GF-D8 (cell line): ENCODE measurements around the gene SNRNP25.
"Not testable (repeated sequence)": the region's sequence is repeated elsewhere in the genome, so short reads cannot be mapped to it uniquely, and the experiment has no call there.

ENCODE experiments used
- DNase-seq: peaks from one replicate; lab custom pipeline; 2025; lab: John Stamatoyannopoulos, UW

Gene SNRNP25

DNA sequence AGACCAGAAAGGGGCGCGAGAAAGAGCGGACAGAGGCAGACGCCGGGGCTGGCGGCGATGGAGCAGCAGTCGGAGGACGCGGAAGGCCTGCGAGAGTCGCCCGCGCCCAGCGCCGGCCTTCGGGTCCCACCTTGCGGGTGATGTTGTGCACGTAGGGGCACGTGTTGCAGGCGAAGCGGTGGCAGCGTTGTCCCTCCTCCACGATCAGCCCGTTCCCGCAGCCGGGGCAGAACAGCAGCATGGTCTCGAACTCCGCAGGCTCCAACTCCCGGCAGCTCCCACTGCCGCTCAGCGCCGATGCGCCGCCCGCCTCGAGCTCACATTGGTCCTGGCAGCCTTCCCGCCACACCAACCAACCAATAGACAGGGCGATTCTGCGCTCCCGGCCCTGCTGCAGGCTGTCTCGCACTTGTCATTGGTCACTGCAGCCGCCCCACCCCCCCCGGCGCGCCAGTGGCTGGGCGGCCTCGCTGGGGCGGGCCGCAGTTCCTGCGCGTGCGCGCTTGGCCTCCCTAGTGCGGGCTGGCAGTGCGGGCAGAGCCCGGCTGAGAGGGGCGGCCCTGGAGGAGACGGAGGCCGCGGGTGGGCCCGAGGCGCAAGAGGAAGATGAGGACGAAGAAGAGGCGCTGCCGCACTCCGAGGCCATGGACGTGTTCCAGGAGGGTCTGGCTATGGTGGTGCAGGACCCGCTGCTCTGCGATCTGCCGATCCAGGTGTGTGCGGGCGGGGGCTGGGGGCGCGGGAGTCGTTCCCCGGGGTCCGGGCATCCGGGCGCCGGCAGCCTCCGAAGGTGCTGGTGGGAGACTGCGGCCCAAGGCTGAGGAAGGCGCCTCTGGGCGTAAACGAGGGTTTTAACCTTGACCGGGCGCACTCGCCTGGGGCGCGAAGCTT lies at the start of gene SNRNP25, which contains the start of gene POLR3K:
Gene SNRNP25 (plus strand): TSS at position 483 of the 891 bp plus-strand sequence. CDS start 189 bp downstream, at position 672.
Gene POLR3K (minus strand): TSS at position 263 of the 891 bp plus-strand sequence. CDS start 22 bp downstream, at position 241.
- DNase-seq: peak; percentile 94

DNA sequence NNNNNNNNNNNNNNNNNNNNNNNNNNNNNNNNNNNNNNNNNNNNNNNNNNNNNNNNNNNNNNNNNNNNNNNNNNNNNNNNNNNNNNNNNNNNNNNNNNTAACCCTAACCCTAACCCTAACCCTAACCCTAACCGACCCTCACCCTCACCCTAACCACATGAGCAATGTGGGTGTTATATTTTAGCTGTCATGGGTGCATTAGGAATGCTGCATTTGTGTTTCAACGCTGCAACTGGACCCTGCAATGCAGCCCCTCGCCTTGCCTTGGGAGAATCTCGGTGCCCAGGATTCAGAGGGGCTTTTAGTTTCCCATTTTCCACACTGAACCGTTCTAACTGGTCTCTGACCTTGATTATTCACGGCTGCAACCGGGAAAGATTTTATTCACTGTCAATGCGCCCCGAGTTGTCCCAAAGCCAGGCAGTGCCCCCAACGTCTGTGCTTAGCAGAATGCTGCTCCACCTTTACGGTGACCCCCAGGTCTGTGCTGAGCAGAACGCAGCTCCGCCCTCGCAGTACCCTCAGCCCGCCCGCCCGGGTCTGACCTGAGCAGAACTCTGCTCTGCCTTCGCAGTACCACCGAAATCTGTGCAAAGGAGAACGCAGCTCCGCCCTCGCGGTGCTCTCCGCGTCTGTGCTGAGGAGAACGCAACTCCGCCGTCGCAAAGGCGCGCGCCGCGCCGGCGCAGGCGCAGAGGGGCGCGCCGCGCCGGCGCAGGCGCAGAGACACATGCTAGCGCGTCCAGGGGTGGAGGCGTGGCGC lies 43.5 kb upstream of the SNRNP25 start:
- no peak for DNase-seq

DNA sequence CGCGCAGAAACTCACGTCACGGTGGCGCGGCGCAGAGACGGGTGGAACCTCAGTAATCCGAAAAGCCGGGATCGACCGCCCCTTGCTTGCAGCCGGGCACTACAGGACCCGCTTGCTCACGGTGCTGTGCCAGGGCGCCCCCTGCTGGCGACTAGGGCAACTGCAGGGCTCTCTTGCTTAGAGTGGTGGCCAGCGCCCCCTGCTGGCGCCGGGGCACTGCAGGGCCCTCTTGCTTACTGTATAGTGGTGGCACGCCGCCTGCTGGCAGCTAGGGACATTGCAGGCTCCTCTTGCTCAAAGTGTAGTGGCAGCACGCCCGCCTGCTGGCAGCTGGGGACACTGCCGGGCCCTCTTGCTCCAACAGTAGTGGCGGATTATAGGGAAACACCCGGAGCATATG lies 42.9 kb upstream of the SNRNP25 start:
- DNase-seq: peak; percentile 23

DNA sequence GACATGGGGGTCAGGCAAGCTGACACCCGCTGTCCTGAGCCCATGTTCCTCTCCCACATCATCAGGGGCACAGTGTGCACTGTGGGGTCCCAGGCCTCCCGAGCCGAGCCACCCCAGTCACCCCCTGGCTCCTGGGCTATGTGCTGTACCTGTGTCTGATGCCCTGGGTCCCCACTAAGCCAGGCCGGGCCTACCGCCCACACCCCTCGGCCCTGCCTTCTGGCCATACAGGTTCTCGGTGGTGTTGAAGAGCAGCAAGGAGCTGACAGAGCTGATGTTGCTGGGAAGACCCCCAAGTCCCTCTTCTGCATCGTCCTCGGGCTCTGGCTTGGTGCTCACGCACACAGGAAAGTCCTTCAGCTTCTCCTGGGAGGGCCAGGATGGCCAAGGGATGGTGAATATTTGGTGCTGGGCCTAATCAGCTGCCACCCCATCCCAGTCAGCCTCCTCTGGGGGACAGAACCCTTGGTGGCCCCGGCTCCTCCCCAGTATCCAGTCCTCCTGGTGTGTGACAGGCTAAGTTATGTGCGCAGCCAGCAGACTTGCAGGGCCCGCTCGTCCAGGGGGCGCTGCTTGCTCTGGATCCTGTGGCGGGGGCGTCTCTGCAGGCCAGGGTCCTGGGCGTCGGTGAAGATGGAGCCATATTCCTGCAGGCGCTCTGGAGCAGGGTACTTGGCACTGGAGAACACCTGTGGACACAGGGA lies 36.4 kb upstream of the SNRNP25 start:
- not testable (repeated sequence) for DNase-seq

DNA sequence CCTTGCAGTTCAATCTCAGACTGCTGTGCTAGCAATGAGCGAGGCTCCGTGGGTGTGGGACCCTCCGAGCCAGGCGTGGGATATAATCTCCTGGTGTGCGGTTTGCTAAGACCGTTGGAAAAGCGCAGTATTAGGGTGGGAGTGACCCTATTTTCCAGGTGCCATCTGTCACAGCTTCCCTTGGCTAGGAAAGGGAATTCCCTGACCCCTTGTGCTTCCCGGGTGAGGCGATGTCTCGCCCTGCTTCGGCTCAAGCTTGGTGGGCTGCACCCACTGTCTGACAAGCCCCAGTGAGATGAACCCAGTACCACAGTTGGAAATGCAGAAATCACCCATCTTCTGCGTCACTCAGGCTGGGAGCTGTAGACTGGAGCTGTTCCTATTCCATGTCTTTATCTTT lies 32.7 kb upstream of the SNRNP25 start:
- not testable (repeated sequence) for DNase-seq

DNA sequence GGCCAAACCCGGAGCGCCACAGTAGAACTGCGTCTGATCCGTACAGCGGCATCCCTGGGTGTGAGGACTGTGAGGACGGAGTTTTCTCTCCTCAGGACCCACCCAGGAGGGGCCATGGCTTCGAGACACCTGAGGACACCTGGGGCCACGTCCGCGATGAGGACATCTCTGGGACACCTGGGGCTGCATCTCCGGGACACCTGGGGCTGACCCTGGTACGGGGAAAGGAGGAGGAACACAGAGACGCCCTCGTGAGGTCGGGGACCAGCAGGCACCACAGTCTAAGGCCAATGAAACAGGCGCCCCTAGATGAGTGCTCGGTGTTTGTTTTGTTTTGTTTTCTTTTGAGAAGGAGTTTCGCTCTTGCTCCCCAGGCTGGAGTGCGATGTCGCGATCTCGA lies 29.5 kb upstream of the SNRNP25 start:
- DNase-seq: not testable (repeated sequence)

DNA sequence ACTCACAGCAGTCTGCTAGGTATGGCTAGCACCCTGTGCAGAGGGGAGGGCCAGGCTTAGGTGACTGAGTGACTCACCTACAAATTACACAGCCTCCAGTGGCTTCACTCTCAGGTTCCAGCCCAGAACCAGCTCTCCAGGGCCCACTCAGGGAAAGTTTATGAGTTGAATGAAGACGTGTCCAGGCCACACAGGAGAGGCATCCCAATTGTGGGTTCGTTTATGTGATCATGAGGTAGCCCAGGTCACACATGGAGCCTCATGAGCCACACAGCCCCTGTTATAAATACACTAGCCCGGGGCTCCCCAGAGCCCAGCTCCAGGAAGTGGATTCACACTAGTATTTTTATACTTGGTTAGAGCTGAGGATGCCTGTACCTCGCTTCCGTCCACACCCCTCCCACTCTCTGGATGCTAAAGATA lies 27.7 kb upstream of the SNRNP25 start:
- DNase-seq: not testable (repeated sequence)

DNA sequence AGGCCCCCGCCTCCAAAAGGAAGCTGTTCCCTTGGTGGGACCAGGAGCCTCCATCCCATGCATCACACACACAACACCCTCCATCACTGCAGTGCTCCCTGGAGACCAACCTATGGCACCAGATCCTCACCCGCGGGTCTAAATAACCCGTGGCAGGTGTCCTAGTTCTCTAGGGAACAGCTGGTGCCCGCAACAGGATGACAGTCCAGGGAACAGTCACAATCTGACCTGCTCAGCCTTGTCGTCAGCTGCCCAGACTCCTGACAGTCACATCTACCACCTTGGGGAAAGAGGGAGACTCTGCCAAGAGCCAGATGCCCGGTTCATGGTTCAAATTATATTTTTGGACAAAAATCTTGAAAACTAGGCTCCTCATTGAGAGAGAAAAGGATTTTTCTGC lies 23.0 kb upstream of the SNRNP25 start:
- not testable (repeated sequence) for DNase-seq

DNA sequence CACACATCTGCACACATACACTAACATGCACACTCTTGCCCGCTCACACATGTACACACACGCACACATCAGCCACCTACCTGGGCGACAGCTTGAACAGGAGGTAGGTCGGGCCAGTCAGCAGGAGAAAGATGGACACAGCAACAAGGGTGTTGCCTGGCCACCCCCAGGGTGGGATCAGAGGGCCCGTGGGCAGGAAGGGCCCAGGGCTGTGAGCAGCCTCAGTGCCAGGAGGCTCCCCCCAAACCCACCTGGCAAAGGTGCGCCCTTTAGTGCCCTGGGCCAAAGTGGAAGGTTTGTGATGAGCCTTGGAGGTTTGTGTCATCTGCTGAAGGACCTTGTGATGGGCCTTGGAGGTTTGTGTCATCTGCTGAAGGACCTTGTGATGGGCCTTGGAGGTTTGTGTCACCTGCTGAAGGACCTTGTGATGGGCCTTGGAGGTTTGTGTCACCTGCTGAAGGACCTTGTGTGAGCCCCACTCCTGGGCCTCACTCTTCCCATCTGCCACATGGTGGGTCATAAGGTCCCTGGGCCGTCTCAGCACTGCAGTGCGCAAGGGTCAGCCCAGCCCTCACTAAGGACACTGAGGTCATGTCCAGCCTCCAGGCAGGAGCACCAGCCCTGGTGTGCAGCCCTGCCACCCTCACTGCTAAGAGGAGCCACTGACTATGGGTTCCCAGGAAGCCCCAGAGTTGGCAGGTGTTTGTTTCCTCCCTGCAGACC lies 20.3 kb upstream of the SNRNP25 start:
- not testable (repeated sequence) for DNase-seq

DNA sequence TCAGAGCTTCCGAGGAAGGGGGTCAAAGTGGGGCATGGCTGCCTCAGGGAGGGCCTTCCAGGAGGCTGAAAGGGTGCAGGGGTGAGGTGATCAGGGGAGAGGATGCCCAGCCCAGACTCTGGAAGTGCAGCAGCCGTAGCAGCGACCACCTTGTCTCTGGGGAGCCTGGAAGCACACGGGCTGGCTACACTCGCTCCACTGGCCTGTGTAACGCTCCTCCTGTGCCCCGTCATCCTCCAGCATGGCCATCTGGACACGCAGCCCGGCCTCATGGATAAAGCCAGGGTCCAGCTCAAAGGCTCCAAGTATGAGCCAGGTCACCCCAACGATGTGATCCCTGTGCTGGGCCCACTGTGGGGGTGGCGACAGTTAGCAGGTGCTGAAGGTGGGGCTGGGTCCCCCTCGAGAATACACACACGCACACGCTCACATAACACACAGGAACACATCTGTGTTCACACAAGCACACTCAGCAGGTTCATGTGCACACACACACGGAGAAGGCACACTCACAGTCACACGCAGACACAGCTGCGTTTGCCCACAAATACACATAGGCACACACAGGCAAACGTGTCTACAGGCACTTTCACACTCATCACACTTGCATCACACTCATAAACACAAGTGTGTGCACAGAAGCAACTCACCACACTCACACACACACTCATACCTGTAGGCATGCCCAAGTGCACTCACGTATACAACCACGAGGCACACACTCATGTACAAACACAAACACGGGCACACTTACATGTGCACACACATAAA lies 19.6 kb upstream of the SNRNP25 start:
- DNase-seq: no peak

DNA sequence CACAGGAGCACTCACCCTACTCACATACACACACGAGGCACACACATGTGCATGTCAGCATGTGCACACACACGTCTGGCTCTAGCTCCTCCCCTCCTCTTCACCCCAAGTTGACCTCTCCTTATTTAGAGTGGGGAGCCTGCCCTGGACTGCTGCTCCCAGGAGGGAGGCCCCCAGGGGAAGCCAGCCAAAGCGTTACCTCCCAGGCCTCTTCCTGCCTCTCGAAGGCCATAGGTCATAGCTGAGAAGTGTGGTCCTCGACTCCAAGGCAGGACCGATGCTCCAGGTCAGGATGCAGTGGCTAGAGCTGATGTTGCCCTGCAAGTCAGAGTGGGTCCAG lies 19.0 kb upstream of the SNRNP25 start:
- no peak for DNase-seq

DNA sequence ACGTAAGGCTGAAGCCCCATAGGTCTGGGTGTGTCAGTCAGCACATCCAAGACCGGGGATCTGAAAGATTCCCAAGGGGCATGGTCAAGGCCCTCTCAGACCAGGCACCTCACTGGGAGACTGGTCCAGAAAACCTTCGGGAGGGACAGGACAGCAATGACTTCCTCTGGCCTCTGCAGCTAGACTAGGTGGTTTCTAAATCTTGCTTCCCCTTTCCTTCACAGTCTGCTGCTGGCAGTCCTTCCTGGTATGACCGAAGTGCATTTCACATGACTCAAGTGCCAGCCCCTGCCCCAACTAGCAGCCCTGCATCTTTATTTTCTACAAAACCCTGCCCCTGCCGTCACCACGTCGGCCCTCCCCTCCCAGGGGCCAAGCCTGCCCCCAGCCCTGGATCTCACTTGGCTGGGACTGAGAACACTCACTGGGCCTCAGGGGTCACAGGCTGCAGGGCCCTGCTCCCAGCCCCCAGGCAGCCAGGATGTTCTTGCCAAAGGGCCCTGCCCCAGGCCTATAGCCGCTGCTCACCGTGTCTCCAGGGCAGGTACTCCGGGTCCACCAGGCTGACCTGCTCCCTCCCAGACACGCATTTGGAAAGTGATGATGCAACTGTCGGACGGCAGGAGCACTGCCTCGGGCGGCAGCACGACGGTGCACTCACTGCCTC lies 18.5 kb upstream of the SNRNP25 start:
- DNase-seq: peak; percentile 70

DNA sequence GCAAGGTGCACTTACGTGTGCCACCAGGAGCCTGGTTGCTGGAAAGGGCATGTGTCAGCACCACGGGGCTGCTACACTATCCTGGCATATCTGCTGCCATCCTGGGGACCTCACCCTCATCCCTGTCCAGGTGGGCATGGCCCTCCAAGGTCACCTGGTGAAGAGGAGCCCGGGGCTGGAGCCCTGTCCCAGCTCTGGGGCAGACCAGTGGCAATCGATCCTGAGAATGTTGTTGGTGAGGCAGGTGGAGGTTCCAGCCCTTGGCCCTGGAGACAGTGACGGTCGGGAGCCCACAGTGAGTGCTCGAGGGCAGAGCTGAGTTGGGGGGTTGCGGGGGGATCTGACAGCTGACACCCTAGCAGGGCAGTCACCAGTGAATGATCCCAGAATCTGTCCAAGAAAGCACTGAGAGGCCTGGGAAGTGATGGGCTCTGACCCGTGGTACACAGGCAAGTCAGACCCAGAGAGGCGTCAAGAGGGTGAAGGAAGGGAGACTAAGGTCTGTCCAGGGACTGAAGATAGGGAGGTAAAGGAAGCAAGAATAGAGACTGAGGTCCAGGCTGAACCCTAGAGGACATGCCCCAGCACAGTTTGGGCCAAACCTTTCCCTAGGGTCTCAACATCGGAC lies 17.8 kb upstream of the SNRNP25 start:
- DNase-seq: no peak

DNA sequence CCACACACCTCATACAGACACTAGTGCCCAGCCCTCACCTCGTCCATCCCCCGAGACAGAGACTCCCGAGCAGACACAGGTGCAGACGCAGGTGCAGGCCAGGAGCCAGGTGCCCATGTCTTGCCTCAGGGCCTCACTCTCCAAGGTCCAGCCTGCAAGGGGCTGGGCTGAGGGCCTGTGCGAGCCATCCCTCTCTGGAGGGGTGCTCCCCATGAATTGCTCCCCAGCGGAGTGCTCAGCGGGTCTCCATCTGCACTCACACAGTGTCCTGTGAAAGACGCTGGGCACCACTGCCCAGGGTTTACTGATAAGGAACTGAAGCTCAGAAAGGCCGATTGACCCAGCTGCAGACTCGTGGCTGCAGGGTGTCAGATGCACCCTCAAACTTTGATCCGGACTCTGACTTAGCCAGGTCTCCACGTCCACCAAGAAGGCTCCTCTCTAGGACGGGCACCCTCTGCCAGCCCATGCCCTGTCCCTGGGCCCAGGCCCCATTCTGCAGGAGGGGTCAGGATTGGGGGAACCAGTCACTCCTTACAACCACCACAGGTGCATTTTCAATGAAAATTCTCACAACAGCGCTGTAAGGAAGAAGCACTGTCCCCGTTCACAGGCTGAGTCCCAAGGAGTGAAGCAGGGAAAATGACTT lies 17.2 kb upstream of the SNRNP25 start:
- no peak for DNase-seq

DNA sequence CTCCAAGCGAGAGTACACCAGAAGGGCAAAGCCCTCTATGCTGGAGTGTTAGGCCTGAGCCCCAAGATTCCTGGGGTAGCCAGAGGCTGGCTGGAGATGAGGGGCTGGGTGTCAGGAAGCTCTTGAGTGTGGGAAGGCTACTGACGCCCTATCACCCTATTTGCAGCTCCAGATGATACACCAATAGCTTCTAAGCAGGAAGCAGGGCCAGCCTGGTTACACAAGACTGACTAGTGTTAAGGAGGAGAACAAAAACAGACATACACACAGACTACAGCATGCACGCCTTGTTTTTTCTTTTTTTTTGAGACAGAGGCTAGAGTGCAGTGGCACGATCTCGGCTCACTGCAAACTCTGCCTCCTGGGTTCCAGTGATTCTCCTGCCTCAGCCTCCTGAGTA lies 16.1 kb upstream of the SNRNP25 start:
- no peak for DNase-seq

DNA sequence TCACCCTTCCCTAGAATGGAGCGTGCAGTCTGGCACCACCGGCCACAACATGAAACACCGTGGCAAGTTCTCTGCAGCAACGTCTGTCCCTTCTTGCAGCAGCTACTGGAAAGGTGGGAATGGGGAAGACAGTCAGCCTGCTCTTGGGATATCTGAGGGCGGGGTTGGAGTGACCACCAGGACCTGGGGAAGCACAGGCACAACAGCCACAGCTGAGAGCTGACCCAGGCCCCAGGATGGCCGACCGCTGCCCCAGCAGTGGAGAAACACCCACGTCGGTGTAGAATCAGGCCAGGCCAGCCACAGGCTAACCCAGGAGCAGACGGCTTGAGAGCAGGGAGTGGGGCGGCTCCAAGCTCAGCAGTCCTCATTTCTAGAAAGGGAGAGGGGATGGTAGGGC lies 15.4 kb upstream of the SNRNP25 start:
- not testable (repeated sequence) for DNase-seq

DNA sequence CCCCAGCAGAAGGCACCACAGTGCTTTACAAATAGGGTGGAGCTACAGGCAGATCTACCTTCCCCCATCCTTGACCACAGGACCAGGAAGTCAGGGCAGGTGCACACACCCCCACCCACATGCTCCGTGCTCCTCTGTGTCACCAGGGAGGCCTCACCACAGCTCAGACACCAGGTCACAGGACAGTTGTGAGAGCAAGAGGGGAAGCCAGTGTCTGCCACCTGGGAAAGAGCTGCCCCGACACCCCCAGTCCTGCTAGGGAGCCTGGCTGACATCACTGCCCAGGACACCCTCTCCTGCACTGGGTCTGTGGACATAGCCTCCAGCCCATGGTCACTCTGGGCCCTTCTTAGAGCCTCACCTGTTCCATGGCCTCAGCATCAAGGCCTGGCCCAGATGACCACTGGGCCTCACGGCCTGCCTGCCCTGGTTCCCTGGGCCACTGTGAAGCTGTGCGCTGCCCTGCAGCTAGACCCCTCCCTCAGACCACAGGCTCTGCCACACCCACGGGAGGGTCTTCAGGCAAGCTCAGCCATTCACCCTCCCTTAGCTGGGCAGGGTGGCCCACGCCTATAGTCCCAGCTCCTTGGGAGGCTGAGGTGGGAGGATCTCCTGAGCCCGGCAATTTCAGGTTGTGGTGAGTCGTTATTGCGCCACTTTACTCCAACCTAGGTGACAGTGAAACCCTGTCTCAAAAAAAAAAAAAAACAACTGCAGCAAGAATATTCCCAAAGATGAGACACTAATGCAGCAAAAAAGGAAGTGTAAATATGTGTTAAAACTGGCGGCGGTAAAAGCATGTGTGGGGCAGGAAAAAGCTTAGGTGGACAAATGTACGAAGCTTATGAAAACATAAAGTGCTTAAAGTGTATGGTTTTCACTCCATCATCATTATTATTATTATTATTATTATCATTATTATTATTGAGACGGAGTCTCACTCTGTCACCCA lies 14.4 kb upstream of the SNRNP25 start:
- peak; percentile 42 for DNase-seq

DNA sequence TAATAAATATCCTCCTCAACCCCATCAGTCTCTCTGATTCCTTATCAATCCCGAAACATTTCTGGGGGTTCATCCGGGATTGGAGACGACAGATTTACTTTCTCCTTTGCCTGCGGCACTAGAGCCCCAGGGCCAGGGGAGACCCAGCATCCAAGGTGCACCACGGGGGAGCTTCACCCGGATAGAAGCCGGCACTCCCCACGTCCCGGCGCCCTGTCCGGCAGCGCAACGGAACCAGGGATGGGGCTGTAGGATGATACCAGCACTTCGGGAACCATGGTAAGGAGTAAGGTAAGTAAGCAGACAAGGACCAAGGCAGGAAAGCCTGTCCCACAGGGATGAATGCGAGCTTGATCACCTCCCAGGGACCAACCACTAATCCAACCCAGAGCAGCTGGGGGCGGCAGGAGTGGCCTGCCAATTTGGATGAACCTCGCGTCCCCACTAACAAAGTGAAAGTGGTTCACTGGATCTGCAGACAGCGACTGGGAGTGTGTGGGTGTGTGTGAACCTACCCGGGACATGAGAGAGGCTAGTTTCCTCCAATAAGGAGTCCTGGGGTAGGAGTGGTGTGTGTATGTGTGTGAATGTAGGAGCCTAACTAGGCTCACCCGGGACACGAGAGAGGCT lies 12.1 kb upstream of the SNRNP25 start:
- no peak for DNase-seq
